GM06990 (cell line): ENCODE measurements around the gene CXCL17.

Source experiments
- DNase-seq: peaks from one replicate; pipeline ENCODE4 v3.0.0-alpha.2; 2011; ENCODE audit not compliant: insufficient read length; ENCODE audit errors: extremely low read depth
- H3K27me3 ChIP-seq: replicated peaks from 2 replicates; pipeline ENCODE4 v1.6.0; 2011; ENCODE audit warnings: low read length; ENCODE audit not compliant: control insufficient read depth, insufficient read depth
- H3K36me3 ChIP-seq: 2 replicates; pipeline ENCODE4 v1.5.1; 2011; ENCODE audit warnings: low read length; ENCODE audit not compliant: control insufficient read depth, insufficient read depth
- H3K4me3 ChIP-seq: replicated peaks from 2 replicates; pipeline ENCODE4 v1.5.1; 2011; ENCODE audit warnings: low read depth, mild to moderate bottlenecking, control low read depth, low read length
- CTCF ChIP-seq: IDR thresholded peaks from 2 replicates; pipeline ENCODE4 v1.5.1; 2011; ENCODE audit warnings: low read length, control low read depth, mild to moderate bottlenecking, inconsistent platforms; ENCODE audit not compliant: insufficient read depth, poor library complexity, severe bottlenecking

CXCL17 gene

GRCh38 chr19:42474743-42475142 is 32.0 kb upstream of the CXCL17 start:
- Histone ChIP-seq H3K27me3 (no peaks in the 10 kb centered on the region), H3K4me3 (no peak overlapping the region), H3K36me3 (no peaks in the 10 kb centered on the region)
- no peak for DNase-seq
- TF ChIP-seq CTCF = no peak

GRCh38 chr19:42473686-42474085 is 30.9 kb upstream of the CXCL17 start:
- Histone ChIP-seq H3K4me3 (no peak overlapping the region), H3K36me3 (no peaks in the 10 kb centered on the region), H3K27me3 (no peaks in the 10 kb centered on the region)
- no peak for DNase-seq
- TF ChIP-seq CTCF = no peak

- Histone ChIP-seq H3K4me3 (no peak overlapping the region), H3K36me3 (no peaks in the 10 kb centered on the region), H3K27me3 (no peaks in the 10 kb centered on the region)
- DNase-seq = no peak
- TF ChIP-seq CTCF = no peak
These were observed 29.8 kb upstream of the CXCL17 start for GRCh38 chr19:42472402-42473147.

- TF ChIP-seq CTCF = no peak
- H3K4me3 ChIP-seq = no peak overlapping the region
- DNase-seq = no peak
- H3K36me3 ChIP-seq = no peaks in the 10 kb centered on the region
- no peaks in the 10 kb centered on the region for H3K27me3 ChIP-seq
These were observed 29.0 kb upstream of the CXCL17 start for GRCh38 chr19:42471554-42472249.

- TF ChIP-seq CTCF = no peak
- no peaks in the 10 kb centered on the region for H3K36me3 ChIP-seq
- H3K4me3 ChIP-seq = no peak overlapping the region
- H3K27me3 ChIP-seq = no peaks in the 10 kb centered on the region
- DNase-seq = no peak
These were observed 26.8 kb upstream of the CXCL17 start for GRCh38 chr19:42469311-42470235.
